OCI-LY1 (cell line): ENCODE results near the gene TDRD6.

Experiments
- H2AFZ ChIP-seq: fragments of 200-600 bp; sonication (generic), shearing (Covaris generic); 2 replicates; pipeline ENCODE4 v1.6.0; 2014; ENCODE audit warnings: antibody characterized with exemption, mild to moderate bottlenecking, low read length
- H3F3A ChIP-seq: fragments of 200-600 bp; sonication (generic), shearing (Covaris generic); 2 replicates; pipeline ENCODE4 v1.6.0; 2014; ENCODE audit warnings: mild to moderate bottlenecking, antibody characterized with exemption, low read length, moderate library complexity; ENCODE audit not compliant: insufficient read depth
- H3K27ac ChIP-seq: fragments of 200-600 bp; sonication (generic); 2 replicates; pipeline ENCODE4 v1.5.1; 2014; ENCODE audit warnings: low read length, mixed run types, mild to moderate bottlenecking, low read depth; ENCODE audit not compliant: poor library complexity, severe bottlenecking
- H3K27me3 ChIP-seq: fragments of 200-600 bp; sonication (generic); 2 replicates; pipeline ENCODE4 v1.6.0; 2014; ENCODE audit warnings: antibody characterized with exemption, mild to moderate bottlenecking, low read length, moderate library complexity; ENCODE audit not compliant: insufficient read depth
- H3K36me3 ChIP-seq: fragments of 200-600 bp; sonication (generic); 2 replicates; pipeline ENCODE4 v1.6.1; 2014; ENCODE audit warnings: mild to moderate bottlenecking, antibody characterized with exemption, low read length, moderate library complexity, mixed read lengths; ENCODE audit not compliant: insufficient read depth
- H3K4me1 ChIP-seq: fragments of 200-600 bp; sonication (generic); 2 replicates; pipeline ENCODE4 v1.5.1; 2014; ENCODE audit warnings: mild to moderate bottlenecking, low read length, moderate library complexity; ENCODE audit not compliant: insufficient read depth, severe bottlenecking
- H3K4me2 ChIP-seq: fragments of 200-600 bp; sonication (generic), shearing (Covaris generic); 2 replicates; pipeline ENCODE4 v1.6.1; 2014; ENCODE audit warnings: low read length
- H3K4me3 ChIP-seq: fragments of 200-600 bp; sonication (generic); 2 replicates; pipeline ENCODE4 v1.5.1; 2014; ENCODE audit warnings: low read length, low read depth, mild to moderate bottlenecking, mixed read lengths; ENCODE audit not compliant: poor library complexity, severe bottlenecking
- H3K79me2 ChIP-seq: fragments of 200-600 bp; shearing (Covaris generic); 2 replicates; pipeline ENCODE4 v1.6.1; 2016; ENCODE audit warnings: mixed run types, low read length, mixed read lengths; ENCODE audit not compliant: insufficient read depth
- H3K9ac ChIP-seq: fragments of 200-600 bp; sonication (generic), shearing (Covaris generic); 2 replicates; pipeline ENCODE4 v1.6.1; 2014; ENCODE audit warnings: mild to moderate bottlenecking, low read length, mixed read lengths
- H3K9me2 ChIP-seq: fragments of 200-600 bp; sonication (generic), shearing (Covaris generic); 2 replicates; pipeline ENCODE4 v1.6.1; 2014; ENCODE audit warnings: low read depth, mild to moderate bottlenecking, low read length, mixed read lengths
- H3K9me3 ChIP-seq: fragments of 200-600 bp; shearing (Covaris generic); 2 replicates; pipeline ENCODE4 v1.6.1; 2014; ENCODE audit warnings: low read length, mixed read lengths
- H4K20me1 ChIP-seq: fragments of 200-600 bp; sonication (generic), shearing (Covaris generic); 2 replicates; pipeline ENCODE4 v1.6.0; 2016; ENCODE audit warnings: mild to moderate bottlenecking, low read length; ENCODE audit not compliant: insufficient read depth
- EZH2 ChIP-seq: fragments of 200-600 bp; sonication (generic), shearing (Covaris generic); IDR thresholded peaks from 2 replicates; pipeline ENCODE4 v1.8.0; 2017; ENCODE audit warnings: borderline replicate concordance, mixed run types, mild to moderate bottlenecking, antibody characterized with exemption, low read length, moderate library complexity, mixed read lengths
- TF ChIP-seq, protein P1 (sequence below): fragments of 200-600 bp; sonication (generic), shearing (Covaris generic); IDR thresholded peaks from 2 replicates; pipeline ENCODE4 v1.5.1; 2017; ENCODE audit warnings: mild to moderate bottlenecking, antibody characterized with exemption, low read length, moderate library complexity, mixed read lengths

Gene TDRD6

DNA sequence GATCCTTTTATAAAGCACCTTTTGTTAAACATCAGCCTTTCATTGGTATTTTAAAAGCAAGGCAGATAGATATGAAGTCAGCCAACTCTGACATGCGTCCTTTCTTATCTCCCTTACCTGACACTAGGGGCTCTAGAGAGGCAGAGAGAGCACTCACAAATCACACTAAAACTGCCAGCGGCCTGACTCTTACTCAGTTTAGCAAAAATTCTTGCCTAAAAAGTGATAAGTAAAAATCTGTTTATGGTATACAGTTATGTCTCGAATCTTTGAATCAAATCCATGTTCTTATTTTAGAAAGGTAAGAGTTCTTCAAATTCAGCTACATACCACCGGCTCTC lies 10.4 kb upstream of the TDRD6 start:
- Histone ChIP-seq H3K4me2 (peak overlapping the region; percentile 18; the same call in 1 of the 2 replicates), H3K36me3 (peaks cover 72% of the 10 kb centered on the region), H3K27me3 (no peaks in the 10 kb centered on the region), H3K27ac (peak overlapping the region; percentile 28), H3K9me3 (no peaks in the 10 kb centered on the region), H3K79me2 (no peaks in the 10 kb centered on the region), H2AFZ (no peak overlapping the region), H3K9me2 (no peaks in the 10 kb centered on the region), H3F3A (0 out of 2 replicates have a peak, but pooled peaks cover 7% of the 10 kb centered on the region), H3K4me3 (no peak overlapping the region), H3K4me1 (peaks cover 12% of the 10 kb centered on the region), H4K20me1 (no peaks in the 10 kb centered on the region), H3K9ac (no peak overlapping the region)
- TF ChIP-seq, protein P1, sequence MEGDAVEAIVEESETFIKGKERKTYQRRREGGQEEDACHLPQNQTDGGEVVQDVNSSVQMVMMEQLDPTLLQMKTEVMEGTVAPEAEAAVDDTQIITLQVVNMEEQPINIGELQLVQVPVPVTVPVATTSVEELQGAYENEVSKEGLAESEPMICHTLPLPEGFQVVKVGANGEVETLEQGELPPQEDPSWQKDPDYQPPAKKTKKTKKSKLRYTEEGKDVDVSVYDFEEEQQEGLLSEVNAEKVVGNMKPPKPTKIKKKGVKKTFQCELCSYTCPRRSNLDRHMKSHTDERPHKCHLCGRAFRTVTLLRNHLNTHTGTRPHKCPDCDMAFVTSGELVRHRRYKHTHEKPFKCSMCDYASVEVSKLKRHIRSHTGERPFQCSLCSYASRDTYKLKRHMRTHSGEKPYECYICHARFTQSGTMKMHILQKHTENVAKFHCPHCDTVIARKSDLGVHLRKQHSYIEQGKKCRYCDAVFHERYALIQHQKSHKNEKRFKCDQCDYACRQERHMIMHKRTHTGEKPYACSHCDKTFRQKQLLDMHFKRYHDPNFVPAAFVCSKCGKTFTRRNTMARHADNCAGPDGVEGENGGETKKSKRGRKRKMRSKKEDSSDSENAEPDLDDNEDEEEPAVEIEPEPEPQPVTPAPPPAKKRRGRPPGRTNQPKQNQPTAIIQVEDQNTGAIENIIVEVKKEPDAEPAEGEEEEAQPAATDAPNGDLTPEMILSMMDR, result peak; percentile 57
- TF ChIP-seq EZH2, result no peak

DNA sequence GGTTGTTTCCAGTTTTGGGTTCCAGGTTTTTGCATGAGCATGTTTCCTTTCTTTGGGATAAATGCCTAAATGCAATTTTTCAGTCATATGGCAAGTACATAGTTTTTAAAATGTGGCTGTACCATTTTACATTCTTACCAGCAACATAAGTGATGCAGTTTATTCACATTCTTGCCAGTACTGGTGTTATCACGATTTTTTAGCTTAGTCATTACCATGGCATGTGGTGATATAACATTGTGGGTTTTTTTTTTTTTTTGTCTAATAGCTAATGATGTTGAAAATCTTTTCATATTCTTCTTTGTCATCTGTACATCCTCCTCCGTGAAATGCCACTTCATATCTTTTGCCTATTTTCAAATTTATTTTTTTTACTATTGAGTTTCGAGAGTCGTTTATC lies 2.9 kb upstream of the TDRD6 start:
- Histone ChIP-seq H3K9me3 (no peaks in the 10 kb centered on the region; the same call in 1 of the 2 replicates), H3K27me3 (no peaks in the 10 kb centered on the region), H3K36me3 (peaks cover 9% of the 10 kb centered on the region; the same call in 1 of the 2 replicates), H3K79me2 (no peaks in the 10 kb centered on the region), H3K4me1 (no peaks in the 10 kb centered on the region), H4K20me1 (no peaks in the 10 kb centered on the region), H3K4me2 (no peak overlapping the region), H3K27ac (no peak overlapping the region), H3K9ac (no peak overlapping the region), H3K9me2 (no peaks in the 10 kb centered on the region), H3K4me3 (no peak overlapping the region), H3F3A (no peaks in the 10 kb centered on the region), H2AFZ (no peak overlapping the region)
- TF ChIP-seq, protein P1, result no peak
- no peak for TF ChIP-seq EZH2

DNA sequence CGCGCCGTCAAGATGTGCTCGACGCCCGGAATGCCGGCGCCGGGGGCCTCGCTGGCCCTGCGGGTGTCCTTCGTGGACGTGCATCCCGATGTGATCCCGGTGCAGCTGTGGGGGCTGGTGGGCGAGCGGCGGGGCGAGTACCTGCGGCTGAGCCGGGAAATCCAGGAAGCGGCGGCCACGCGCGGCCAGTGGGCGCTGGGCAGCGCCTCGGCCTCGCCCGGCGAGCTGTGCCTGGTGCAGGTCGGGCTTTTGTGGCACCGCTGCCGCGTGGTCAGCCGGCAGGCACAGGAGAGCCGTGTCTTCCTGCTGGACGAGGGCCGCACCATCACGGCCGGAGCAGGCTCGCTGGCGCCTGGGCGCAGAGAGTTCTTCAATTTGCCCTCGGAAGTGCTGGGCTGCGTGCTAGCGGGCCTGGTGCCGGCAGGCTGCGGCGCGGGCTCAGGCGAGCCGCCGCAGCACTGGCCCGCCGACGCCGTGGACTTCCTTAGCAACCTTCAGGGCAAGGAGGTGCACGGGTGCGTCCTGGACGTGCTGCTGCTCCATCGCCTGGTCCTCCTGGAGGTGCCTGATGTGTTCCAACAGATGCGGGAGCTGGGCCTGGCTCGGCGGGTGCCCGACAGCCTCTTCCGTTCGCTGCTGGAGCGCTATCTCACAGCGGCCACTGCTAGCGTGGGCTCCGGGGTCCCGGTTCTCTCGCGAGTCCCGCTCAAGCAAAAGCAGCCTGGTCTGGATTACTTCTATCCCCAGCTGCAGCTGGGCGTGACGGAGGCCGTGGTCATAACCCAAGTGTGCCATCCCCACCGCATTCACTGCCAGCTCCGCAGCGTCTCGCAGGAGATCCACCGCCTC lies 656 bp downstream of the TDRD6 start:
- H2AFZ ChIP-seq, result no peak overlapping the region
- H3F3A ChIP-seq, result no peaks in the 10 kb centered on the region
- H3K9me3 ChIP-seq, result no peaks in the 10 kb centered on the region; the same call in 1 of the 2 replicates
- H3K4me2 ChIP-seq, result no peak overlapping the region
- TF ChIP-seq, protein P1, result no peak
- TF ChIP-seq EZH2, result no peak
- H3K4me3 ChIP-seq, result no peak overlapping the region
- H3K4me1 ChIP-seq, result no peaks in the 10 kb centered on the region
- H3K27me3 ChIP-seq, result no peaks in the 10 kb centered on the region
- H3K79me2 ChIP-seq, result no peaks in the 10 kb centered on the region
- H4K20me1 ChIP-seq, result no peaks in the 10 kb centered on the region
- no peaks in the 10 kb centered on the region for H3K36me3 ChIP-seq
- H3K9me2 ChIP-seq, result no peaks in the 10 kb centered on the region
- H3K9ac ChIP-seq, result no peak overlapping the region
- H3K27ac ChIP-seq, result no peak overlapping the region
